Lower leg skin (tissue), 3 donors: ENCODE measurements around the gene LMTK2.

Source experiments
- CTCF ChIP-seq, 3 donors: fragments of 450-650 bp; IDR thresholded peaks; one replicate each; pipeline ENCODE4 v1.5.1; 2016; ENCODE audit warnings: antibody characterized with exemption in 3 of 3, mild to moderate bottlenecking in 3 of 3, moderate library complexity in 2 of 3
- POLR2A ChIP-seq, 2 donors: fragments of 450-650 bp; IDR thresholded peaks; one replicate each; pipeline ENCODE4 v1.6.1; 2016 to 2017; ENCODE audit warnings: antibody characterized with exemption in 2 of 2, mild to moderate bottlenecking in 1 of 2, moderate library complexity in 1 of 2

- TF ChIP-seq CTCF (IDR thresholded peaks at IDR 0.05) (no peak), POLR2A (IDR thresholded peaks at IDR 0.05) (no peak)
Measured at GRCh38 chr7:98170966-98171365, 64.3 kb downstream of the LMTK2 start.
